Smooth muscle cell (in vitro differentiated cells): Measurements from ENCODE around the gene BICD1. TPM values are rescaled to one million over a fixed set of nuclear protein-coding genes. Genes with fewer than 3 reads are reported as not detected.

Experiments
- DNase-seq: peaks from one replicate; lab custom pipeline; 2025; ENCODE audit not compliant: unreplicated experiment; lab: John Stamatoyannopoulos, UW
- H2AFZ ChIP-seq: fragments of 200-600 bp; sonication (generic); 2 replicates; pipeline ENCODE4 v1.6.0; 2016; ENCODE audit warnings: antibody characterized with exemption, low read depth, mild to moderate bottlenecking
- H3F3A ChIP-seq: fragments of 200-600 bp; sonication (generic); 2 replicates; pipeline ENCODE4 v1.6.0; 2017; ENCODE audit warnings: antibody characterized with exemption, low read depth
- H3K27ac ChIP-seq: fragments of 200-600 bp; sonication (generic); 2 replicates; pipeline ENCODE4 v1.5.1; 2016; ENCODE audit warnings: low read depth, mild to moderate bottlenecking
- H3K27me3 ChIP-seq: fragments of 200-600 bp; sonication (generic); 2 replicates; pipeline ENCODE4 v1.6.1; 2016; ENCODE audit warnings: low read depth, mild to moderate bottlenecking
- H3K36me3 ChIP-seq: fragments of 200-600 bp; sonication (generic); 2 replicates; pipeline ENCODE4 v1.5.1; 2016; ENCODE audit warnings: low read depth
- H3K4me1 ChIP-seq: fragments of 200-600 bp; sonication (generic); 2 replicates; pipeline ENCODE4 v1.5.1; 2016; ENCODE audit warnings: low read depth
- H3K4me2 ChIP-seq: fragments of 200-600 bp; sonication (generic); 2 replicates; pipeline ENCODE4 v1.6.0; 2016; ENCODE audit warnings: mild to moderate bottlenecking
- H3K4me3 ChIP-seq: fragments of 200-600 bp; sonication (generic); 2 replicates; pipeline ENCODE4 v1.5.1; 2016; ENCODE audit warnings: mild to moderate bottlenecking
- H3K79me2 ChIP-seq: fragments of 200-600 bp; sonication (generic); 2 replicates; pipeline ENCODE4 v1.6.0; 2016; ENCODE audit warnings: low read depth, mild to moderate bottlenecking
- H3K9ac ChIP-seq: fragments of 200-600 bp; sonication (generic); 2 replicates; pipeline ENCODE4 v1.6.0; 2016; ENCODE audit warnings: low read depth
- H3K9me3 ChIP-seq: fragments of 200-600 bp; sonication (generic); replicated peaks from 2 replicates; pipeline ENCODE4 v1.5.1; 2016; ENCODE audit warnings: low read depth
- H4K20me1 ChIP-seq: fragments of 200-600 bp; sonication (generic); 2 replicates; pipeline ENCODE4 v1.6.0; 2016; ENCODE audit warnings: low read depth
- WGBS: methylation state at CpG from one replicate; pipeline ENCODE4 v1.1.7; 2016; ENCODE audit warnings: low lambda C conversion rate; 5-methylcytosine and 5-hydroxymethylcytosine counted together
- polyA plus RNA-seq: library from polyadenylated mRNA; unstranded; fragments of >200 nt; fragmentation: Nextera tagmentation; extraction: Ambion mirVana; gene quantifications from 2 replicates; pipeline ENCODE4 v1.2.1, GENCODE V29; 2016
- total RNA-seq: library from RNA; depleted of rRNA; stranded (reverse); fragments of >200 nt; gene quantifications from 2 replicates; pipeline ENCODE4 v1.2.3, GENCODE V29; 2014
- TF ChIP-seq, protein P1 (sequence below): fragments of 200-600 bp; sonication (generic); IDR thresholded peaks from 2 replicates; pipeline ENCODE4 v1.5.1; 2017; ENCODE audit warnings: borderline replicate concordance, mild to moderate bottlenecking, antibody characterized with exemption; ENCODE audit not compliant: insufficient read depth, poor library complexity, severe bottlenecking

BICD1 gene
- total and polyA plus RNA-seq, 2 experiments from 2014 or later, result 6.5 to 11.5 TPM

DNA sequence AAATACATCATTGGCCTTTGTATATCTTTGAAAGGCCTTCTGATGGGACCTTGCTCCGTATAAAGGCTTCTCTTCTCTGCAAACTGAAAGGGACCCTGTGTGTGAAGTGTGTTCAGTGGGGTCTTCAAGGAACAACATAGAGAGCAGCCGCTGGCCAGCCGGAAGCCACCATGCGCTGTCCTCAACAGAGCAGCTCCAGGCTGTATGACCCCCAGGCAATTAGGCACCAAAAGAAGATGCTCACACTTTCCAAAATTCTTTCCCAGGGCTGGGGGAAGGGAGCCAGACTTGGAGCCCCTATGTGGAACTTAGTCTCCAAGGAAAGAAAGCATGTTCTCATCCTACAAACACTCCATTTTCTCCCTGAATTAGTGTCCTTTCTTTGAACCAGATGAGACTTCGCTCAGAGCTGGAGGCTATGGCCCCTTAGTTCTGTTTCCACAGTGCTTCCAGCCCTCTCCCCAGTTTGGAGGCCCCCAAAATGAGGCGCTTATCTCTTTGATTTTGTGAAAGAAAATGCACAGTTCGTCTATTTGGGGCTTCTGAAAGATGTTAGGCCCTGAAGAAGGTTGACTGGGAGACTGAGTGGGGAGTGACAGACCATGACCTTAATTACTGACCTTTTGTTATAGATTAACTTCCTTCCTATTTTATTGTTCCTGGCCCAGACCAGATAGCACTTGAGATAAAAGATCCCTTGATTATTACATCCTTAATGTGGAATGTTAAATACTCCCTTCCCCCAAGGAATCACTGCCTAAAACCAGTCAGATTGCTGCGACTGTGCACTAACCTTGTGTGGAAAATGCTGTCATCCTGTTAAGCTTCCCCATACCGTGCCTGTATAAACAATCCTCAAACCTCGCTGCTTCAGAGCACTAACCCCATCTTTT, 164.4 kb downstream of the BICD1 start:
- H3K27me3 ChIP-seq, result no peaks in the 10 kb centered on the region
- H3K4me3 ChIP-seq, result no peak overlapping the region
- H3K9me3 ChIP-seq, result no peaks in the 10 kb centered on the region
- no peaks in the 10 kb centered on the region for H3K36me3 ChIP-seq
- 47% methylated on average over 10 of the region's 10 CpGs for WGBS
- H3K27ac ChIP-seq, result peak overlapping the region; percentile 27
- H3K4me1 ChIP-seq, result peaks cover 18% of the 10 kb centered on the region
- H3F3A ChIP-seq, result no peaks in the 10 kb centered on the region
- H2AFZ ChIP-seq, result no peak overlapping the region
- no peak overlapping the region for H3K9ac ChIP-seq
- no peaks in the 10 kb centered on the region for H3K79me2 ChIP-seq
- TF ChIP-seq, protein P1, sequence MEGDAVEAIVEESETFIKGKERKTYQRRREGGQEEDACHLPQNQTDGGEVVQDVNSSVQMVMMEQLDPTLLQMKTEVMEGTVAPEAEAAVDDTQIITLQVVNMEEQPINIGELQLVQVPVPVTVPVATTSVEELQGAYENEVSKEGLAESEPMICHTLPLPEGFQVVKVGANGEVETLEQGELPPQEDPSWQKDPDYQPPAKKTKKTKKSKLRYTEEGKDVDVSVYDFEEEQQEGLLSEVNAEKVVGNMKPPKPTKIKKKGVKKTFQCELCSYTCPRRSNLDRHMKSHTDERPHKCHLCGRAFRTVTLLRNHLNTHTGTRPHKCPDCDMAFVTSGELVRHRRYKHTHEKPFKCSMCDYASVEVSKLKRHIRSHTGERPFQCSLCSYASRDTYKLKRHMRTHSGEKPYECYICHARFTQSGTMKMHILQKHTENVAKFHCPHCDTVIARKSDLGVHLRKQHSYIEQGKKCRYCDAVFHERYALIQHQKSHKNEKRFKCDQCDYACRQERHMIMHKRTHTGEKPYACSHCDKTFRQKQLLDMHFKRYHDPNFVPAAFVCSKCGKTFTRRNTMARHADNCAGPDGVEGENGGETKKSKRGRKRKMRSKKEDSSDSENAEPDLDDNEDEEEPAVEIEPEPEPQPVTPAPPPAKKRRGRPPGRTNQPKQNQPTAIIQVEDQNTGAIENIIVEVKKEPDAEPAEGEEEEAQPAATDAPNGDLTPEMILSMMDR, result no peak
- no peaks in the 10 kb centered on the region for H4K20me1 ChIP-seq
- no peak for DNase-seq
- H3K4me2 ChIP-seq, result no peak overlapping the region

DNA sequence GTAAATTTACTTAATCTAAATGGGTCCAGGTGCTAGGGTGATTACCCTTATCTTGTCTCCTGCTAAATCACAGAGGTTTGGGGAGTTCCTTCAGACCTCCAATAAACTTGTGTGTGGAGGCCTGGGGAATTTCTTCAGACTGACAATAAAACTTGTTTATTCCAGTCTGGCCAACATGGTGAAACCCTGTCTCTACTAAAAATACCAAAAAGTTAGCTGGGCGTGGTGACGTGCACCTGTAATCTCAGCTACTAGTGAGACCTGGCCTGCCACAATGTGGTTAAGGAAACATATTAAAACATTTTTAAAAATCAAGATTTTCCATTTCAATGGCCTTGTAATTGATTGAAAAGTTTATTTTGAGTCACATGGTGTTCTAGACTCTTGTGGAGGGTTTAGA, 165.8 kb downstream of the BICD1 start:
- peaks cover 18% of the 10 kb centered on the region for H3K4me1 ChIP-seq
- TF ChIP-seq, protein P1, result no peak
- 74% methylated on average over 2 of the region's 2 CpGs for WGBS
- H4K20me1 ChIP-seq, result no peaks in the 10 kb centered on the region
- H3F3A ChIP-seq, result no peaks in the 10 kb centered on the region
- no peak overlapping the region for H3K27ac ChIP-seq
- H3K4me2 ChIP-seq, result no peak overlapping the region
- H3K79me2 ChIP-seq, result no peaks in the 10 kb centered on the region
- H2AFZ ChIP-seq, result no peak overlapping the region
- no peak overlapping the region for H3K9ac ChIP-seq
- H3K27me3 ChIP-seq, result no peaks in the 10 kb centered on the region
- no peak overlapping the region for H3K4me3 ChIP-seq
- H3K9me3 ChIP-seq, result no peaks in the 10 kb centered on the region
- DNase-seq, result no peak
- no peaks in the 10 kb centered on the region for H3K36me3 ChIP-seq

DNA sequence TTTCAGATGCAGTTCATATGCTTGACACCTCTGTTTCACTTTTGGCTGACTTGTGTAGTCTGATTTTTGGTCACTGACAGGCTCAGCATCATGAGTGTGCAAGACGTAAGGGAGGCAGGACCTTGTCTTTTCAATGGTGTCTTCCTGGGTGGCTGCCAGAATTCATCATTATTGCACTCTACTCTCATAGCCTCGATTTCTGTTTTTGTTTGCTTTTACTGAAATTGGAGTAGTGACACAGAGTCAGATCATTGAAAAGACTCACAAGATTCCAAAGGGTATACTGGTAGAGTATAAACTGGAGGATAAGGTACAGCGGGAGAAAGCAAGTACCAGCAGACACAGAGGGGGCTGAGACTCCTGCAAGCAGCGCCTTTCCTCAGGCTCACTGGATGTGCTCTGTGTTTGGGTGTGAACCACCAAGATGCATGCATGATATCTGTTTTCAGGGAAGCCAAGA, 166.4 kb downstream of the BICD1 start:
- Histone ChIP-seq H3K9me3 (no peaks in the 10 kb centered on the region), H3F3A (no peaks in the 10 kb centered on the region), H4K20me1 (no peaks in the 10 kb centered on the region), H3K4me1 (peaks cover 18% of the 10 kb centered on the region), H3K4me3 (no peak overlapping the region), H3K4me2 (no peak overlapping the region), H3K36me3 (no peaks in the 10 kb centered on the region), H3K79me2 (no peaks in the 10 kb centered on the region), H2AFZ (no peak overlapping the region), H3K27me3 (no peaks in the 10 kb centered on the region), H3K9ac (no peak overlapping the region), H3K27ac (no peak overlapping the region)
- DNase-seq, result no peak
- 71% methylated on average over 4 of the region's 4 CpGs for WGBS
- TF ChIP-seq, protein P1, result no peak

DNA sequence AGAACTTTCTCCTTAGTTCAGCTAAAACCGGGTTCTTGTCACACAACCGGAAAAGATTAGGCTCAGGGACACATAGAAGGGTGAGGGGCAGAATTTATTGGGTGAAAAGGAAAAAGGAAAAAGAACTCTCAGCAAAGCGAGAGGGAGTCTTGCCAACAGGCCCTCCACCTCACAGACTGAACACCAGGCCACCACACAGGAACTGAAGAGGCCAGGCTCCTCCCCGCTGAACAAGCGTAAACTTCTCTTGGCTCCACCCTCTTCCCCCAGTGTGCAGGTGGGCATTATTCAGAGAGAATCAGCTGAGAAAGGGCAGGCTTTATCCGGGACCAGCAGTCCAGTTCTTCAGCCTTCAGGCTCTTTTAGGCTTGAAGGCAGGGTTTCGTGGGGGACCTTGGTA, 167.1 kb downstream of the BICD1 start:
- Histone ChIP-seq H3K4me3 (no peak overlapping the region), H3K4me1 (peaks cover 18% of the 10 kb centered on the region), H3K79me2 (no peaks in the 10 kb centered on the region), H2AFZ (no peak overlapping the region), H3K27me3 (no peaks in the 10 kb centered on the region), H3K9me3 (no peaks in the 10 kb centered on the region), H3K4me2 (no peak overlapping the region), H3F3A (no peaks in the 10 kb centered on the region), H3K9ac (no peak overlapping the region), H3K36me3 (no peaks in the 10 kb centered on the region), H4K20me1 (no peaks in the 10 kb centered on the region), H3K27ac (no peak overlapping the region)
- no peak for DNase-seq
- TF ChIP-seq, protein P1, result no peak
- 41% methylated on average over 7 of the region's 7 CpGs for WGBS
